Activated T-cell treated with anti-CD3 and anti-CD28 coated beads for 1 hour (primary cell): ENCODE results near the gene OAS2.
A peak's percentile ranks its signal among the peaks of the same experiment; 100 is the strongest.

Experiments used
- DNase-seq: peaks from one replicate; pipeline ENCODE4 v3.0.0-alpha.2; 2020; ENCODE audit warnings: low read depth

The OAS2 gene

GRCh38 chr12:112978163-112979040 lies at the start of gene OAS2:
OAS2 (plus strand) TSS chr12:112978519; CDS start chr12:112978609, 90 bp downstream.
- peak; percentile 64 for DNase-seq

DNA sequence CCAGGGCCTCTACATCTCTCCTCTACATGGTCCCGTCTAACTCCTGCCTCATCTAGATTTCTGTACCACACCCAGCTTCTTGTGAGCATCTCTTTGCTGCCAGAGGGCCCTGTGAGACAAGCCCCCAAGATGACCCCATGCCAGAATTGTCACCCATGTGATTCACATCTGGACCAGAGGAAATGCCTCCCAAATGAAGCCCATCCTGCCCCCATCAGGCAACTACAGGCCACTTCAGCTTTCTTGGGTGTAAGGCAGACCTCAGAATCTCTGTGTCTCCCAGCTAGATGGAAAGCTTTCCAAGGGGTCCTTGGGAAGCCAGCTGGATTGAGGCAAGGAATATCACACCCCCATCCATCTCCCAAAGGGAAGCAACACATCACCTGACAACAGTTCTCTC lies 49.3 kb upstream of the OAS2 start:
- DNase-seq, result no peak

- no peak for DNase-seq
These were observed 48.6 kb upstream of the OAS2 start for GRCh38 chr12:112929715-112930114.

DNA sequence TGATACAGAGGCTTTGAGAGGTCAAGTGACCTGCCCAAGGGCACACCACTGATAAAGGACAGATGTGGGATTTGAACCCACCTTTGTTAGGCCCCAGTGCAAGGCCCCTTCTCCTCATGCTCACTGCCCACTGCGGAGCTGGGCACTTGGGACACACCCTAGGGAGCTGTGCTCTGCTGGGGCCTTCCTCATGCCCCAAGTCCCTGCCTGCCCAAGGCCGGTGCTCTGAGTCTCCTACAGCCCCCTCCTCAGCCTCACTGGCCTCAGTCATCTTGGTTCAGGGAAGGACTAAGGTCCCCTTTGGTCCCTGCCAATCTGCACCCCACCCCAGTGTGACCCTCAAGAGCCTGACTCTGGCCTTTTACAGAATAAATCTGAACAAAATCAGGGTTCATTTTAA lies 48.0 kb upstream of the OAS2 start:
- DNase-seq, result no peak

GRCh38 chr12:112932485-112933128 lies 45.7 kb upstream of the OAS2 start:
- DNase-seq, result no peak

GRCh38 chr12:112933129-112933505 lies 45.2 kb upstream of the OAS2 start:
- DNase-seq, result no peak

DNA sequence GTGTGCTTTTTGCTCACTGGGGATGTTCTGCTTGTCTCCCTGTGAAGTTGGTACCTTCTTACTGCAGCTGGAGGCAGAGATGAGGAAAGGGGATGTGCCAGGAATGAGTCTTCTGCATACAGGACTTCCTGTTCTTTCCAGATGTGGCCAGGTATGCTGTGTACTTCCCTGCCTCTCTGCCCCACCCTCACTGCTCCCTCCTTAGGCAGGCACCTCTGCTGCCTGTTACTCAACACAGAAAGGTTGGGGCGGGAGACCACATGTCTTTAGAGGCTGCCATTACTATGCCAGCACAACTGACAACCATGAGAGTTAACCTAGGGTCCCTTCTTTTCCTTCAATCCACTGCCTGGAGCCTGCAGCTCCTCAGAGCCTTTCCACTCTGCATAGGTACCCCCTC lies 42.1 kb upstream of the OAS2 start:
- DNase-seq, result no peak

DNA sequence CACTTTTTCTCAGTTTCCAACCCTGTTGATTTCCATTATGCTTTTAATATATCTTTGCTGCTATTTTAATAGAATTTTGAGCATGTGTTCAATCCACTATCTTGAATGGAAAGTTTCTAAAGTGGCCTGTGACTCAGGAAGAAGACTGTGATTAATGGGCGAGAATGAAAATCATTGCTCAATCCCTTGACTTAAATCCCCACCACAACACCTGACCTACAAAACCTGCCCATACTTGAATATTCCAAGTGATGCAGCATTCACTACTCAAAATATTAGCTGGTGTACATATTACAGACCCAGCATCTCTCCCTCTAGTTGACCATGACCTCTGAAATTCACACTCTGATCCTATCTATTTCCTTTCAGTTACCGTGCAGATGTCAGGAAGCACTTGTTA lies 41.4 kb upstream of the OAS2 start:
- DNase-seq, result no peak

DNA sequence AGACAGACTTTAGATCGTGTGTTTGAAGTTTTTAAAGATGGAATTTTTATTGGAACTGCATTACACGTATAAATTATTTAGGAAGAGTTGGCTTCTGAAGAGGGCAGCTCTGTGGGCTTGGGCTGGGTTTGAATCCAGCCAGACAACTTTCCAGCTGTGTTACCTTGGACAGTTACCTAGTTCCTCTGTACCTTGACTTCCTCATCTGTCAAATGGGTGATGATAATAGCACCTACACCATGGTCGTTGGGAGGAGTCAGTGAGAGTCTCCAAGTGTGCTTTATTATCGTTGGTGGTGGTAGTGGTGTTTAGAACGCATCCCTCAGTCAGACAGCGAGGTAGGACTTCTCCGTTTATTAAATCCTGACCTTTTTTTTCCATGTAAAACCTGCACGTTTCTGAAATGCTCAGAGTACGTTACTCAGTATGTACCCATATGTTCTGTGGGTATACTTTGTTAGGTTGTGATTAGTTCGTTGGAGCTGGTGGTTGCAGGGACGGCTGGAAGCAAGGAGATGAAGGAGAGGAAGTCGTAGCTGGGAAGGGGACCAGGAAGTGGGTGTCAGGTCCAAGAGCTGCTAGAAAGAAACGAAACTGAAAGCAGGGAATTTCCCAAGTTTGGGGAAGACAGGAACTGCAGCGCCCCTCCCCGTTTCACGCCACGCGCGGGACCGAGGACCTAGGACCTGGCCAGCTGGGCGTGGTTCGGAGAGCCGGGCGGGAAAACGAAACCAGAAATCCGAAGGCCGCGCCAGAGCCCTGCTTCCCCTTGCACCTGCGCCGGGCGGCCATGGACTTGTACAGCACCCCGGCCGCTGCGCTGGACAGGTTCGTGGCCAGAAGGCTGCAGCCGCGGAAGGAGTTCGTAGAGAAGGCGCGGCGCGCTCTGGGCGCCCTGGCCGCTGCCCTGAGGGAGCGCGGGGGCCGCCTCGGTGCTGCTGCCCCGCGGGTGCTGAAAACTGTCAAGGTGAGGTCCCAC lies 40.3 kb upstream of the OAS2 start, which contains the start of gene OAS3:
TSS of gene OAS3 (plus strand) at position 734 of the 979 bp plus-strand sequence. CDS start at position 791, 57 bp downstream.
- DNase-seq, result peak; percentile 55

DNA sequence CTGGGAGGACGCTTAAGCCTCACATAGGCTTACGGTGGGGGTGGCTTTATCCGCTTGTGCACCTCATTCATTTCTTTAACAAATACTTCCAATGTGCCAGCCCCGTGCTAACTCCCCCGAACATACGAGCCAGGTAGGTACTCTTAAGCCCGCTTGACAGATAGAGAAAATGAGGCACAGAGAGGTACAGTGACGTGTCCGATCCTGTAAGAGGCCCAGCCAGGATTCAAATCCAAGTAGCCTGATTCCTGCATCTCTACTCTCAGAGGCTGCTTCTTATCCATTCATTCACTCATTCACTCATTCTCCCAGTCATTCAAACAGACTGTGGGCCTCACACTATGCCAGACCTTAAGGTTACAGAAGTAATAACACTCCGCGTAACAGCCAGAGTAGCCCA lies 39.6 kb upstream of the OAS2 start:
- DNase-seq, result no peak

DNA sequence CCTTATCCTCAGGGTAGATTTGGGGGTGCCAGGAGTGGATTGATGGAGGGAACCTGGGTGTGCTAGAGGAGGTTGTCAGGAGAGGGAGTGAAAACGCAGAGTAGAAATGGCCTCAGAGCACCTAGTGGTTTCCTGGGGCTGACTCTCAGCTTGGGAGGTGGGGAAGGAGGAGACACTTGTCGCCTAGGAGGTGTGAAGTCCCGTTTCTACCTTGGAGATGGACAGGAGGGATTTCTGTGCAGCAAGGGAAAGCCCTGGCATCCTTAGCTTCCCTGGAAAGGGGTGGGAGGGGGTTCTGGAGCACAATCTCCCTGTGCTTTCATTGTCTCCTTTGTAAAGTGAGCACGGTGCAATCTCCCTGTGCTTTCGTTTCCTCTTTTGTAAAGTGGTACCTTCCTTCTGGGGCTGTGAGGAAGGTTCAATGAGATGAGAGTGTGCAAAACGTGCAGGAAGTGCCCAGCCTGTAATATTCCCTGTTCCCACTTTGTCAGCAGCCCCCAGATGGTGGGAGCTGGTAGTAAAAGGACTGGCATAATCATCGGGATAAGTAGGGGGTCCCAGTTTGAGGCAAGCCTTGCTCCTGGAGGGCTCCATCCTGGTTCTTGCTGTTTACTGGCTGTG lies 38.4 kb upstream of the OAS2 start:
- no peak for DNase-seq

DNA sequence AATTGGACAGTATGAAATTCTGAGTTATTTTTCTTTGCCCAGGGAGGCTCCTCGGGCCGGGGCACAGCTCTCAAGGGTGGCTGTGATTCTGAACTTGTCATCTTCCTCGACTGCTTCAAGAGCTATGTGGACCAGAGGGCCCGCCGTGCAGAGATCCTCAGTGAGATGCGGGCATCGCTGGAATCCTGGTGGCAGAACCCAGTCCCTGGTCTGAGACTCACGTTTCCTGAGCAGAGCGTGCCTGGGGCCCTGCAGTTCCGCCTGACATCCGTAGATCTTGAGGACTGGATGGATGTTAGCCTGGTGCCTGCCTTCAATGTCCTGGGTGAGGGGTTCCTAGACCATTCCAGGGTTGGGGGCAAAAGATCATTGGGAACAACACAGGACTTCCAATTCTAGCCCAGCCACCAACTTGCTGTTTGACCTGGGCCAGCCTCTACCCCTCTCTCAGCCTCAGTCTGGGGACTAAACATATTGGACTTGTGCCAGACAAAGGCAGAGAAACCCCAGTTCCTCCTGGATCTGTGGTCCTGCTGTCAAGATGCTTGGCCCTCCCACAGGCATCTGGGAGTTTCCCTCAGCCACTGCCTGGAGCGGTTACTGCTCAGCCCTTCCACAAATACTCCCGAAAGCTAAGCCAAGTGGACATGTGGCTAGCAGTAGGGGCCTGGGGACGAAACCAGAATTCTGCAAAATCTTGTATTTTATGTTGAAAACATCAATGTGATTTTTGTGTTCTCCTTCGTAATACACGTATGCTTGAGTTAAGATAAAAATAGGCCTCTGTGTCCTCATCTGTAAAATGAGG lies 36.6 kb upstream of the OAS2 start:
- no peak for DNase-seq

DNA sequence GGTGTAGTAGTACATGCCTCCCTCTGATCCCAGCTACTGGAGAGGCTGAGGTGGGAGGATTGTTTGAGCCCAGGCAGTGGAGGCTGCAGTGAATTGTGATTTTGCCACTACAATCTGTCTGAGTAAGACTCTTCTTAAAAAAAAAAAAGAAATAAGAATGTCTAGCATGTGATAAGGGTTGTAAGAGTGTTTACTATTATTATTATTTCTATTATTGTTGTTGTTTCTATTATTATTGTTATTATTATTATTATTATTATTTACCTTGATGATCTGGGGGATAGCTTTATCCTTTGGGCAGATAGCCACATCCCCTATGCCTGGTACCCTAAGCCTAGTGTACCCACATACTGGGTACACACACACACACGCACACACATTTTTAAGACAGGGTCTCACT lies 35.7 kb upstream of the OAS2 start:
- no peak for DNase-seq

DNA sequence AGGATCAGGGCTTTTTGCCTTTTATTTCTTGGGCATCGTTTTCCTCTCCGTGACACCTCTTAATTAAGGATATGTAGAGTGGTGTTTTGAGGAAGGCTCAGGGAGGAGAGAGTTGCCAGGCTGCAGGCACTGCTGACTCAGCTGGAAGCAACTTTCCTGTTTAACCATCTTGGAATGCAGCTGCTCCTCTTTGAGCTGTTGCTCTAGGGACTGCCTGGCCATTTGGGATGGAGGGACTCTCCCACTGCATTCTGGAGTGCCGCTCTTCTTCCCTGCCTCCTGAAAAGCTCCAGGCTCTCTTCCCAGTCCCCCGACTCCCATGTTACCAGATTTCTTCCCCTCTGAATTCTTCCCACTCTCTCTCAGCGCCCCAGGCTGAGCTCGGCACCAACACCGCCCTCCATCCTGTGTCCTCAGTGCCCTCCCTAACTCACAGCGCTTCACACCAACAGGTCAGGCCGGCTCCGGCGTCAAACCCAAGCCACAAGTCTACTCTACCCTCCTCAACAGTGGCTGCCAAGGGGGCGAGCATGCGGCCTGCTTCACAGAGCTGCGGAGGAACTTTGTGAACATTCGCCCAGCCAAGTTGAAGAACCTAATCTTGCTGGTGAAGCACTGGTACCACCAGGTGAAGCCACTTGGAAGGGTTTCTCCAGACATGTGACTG lies 34.2 kb upstream of the OAS2 start:
- no peak for DNase-seq

DNA sequence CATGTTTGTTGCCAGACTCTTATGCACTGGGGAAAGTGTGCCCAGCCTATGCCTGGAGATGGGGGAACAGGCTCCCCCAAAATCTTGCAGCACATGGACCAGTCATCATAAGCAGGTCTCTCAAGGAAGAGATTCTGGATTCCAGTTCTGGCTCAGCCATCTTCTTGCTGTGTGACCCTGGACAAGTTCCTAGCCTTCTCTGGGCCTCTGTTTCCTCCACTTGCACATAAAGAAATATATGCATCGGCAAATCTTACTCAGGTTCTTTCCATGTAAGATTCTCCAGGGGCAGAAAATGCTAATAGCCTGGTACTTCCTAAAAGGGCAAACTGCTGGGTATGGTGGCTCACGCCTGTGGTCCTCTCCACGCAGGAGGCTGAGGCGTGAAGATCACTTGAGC lies 32.8 kb upstream of the OAS2 start:
- DNase-seq, result no peak

DNA sequence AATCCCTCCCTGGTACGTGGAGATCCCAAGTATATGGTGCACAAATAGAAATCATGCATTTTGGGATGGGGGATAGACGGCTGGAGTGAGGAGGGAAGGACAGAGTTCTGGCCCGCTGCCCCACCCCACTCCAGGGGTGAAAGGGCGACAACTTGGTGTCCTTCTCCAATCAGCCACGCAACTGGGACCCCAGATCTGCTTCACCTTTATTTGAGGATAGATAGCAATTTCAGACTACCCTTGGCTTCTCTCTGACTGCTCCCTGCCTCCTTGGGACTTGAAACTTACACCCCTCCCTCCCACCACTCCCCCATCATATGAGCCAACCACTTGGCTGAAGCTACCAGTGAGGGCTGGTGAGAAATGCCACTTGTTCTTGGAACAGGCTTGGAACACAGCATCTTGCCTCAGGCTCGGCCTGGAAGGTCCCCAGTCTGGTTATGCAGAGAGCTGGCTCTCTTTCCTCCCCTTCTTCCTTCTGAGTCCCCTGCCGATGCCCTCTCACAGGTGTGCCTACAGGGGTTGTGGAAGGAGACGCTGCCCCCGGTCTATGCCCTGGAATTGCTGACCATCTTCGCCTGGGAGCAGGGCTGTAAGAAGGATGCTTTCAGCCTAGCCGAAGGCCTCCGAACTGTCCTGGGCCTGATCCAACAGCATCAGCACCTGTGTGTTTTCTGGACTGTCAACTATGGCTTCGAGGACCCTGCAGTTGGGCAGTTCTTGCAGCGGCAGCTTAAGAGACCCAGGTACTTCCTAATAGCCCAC lies 31.9 kb upstream of the OAS2 start:
- DNase-seq, result no peak

GRCh38 chr12:112947314-112947713 lies 31.0 kb upstream of the OAS2 start:
- DNase-seq, result no peak

- no peak for DNase-seq
These were observed 30.6 kb upstream of the OAS2 start for GRCh38 chr12:112947761-112948160.

DNA sequence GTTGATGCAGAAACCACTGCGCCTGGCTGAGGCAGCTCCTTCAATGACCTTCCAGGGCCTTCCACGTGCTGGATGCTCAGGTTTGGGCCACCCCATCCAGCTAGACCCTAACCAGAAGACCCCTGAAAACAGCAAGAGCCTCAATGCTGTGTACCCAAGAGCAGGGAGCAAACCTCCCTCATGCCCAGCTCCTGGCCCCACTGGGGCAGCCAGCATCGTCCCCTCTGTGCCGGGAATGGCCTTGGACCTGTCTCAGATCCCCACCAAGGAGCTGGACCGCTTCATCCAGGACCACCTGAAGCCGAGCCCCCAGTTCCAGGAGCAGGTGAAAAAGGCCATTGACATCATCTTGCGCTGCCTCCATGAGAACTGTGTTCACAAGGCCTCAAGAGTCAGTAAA lies 29.5 kb upstream of the OAS2 start:
- DNase-seq, result no peak

- no peak for DNase-seq
These were observed 27.6 kb upstream of the OAS2 start for GRCh38 chr12:112950701-112951100.
